Smooth muscle cell (in vitro differentiated cells): ENCODE data around the gene MBD3L1. TPM values are rescaled to one million over a fixed set of nuclear protein-coding genes. Genes with fewer than 3 reads are reported as not detected.

Experiments used
- DNase-seq: peaks from one replicate; lab custom pipeline; 2025; ENCODE audit not compliant: unreplicated experiment; lab: John Stamatoyannopoulos, UW
- H2AFZ ChIP-seq: fragments of 200-600 bp; sonication (generic); 2 replicates; pipeline ENCODE4 v1.6.0; 2016; ENCODE audit warnings: antibody characterized with exemption, low read depth, mild to moderate bottlenecking
- H3F3A ChIP-seq: fragments of 200-600 bp; sonication (generic); 2 replicates; pipeline ENCODE4 v1.6.0; 2017; ENCODE audit warnings: antibody characterized with exemption, low read depth
- H3K27ac ChIP-seq: fragments of 200-600 bp; sonication (generic); 2 replicates; pipeline ENCODE4 v1.5.1; 2016; ENCODE audit warnings: low read depth, mild to moderate bottlenecking
- H3K27me3 ChIP-seq: fragments of 200-600 bp; sonication (generic); 2 replicates; pipeline ENCODE4 v1.6.1; 2016; ENCODE audit warnings: low read depth, mild to moderate bottlenecking
- H3K36me3 ChIP-seq: fragments of 200-600 bp; sonication (generic); 2 replicates; pipeline ENCODE4 v1.5.1; 2016; ENCODE audit warnings: low read depth
- H3K4me1 ChIP-seq: fragments of 200-600 bp; sonication (generic); 2 replicates; pipeline ENCODE4 v1.5.1; 2016; ENCODE audit warnings: low read depth
- H3K4me2 ChIP-seq: fragments of 200-600 bp; sonication (generic); 2 replicates; pipeline ENCODE4 v1.6.0; 2016; ENCODE audit warnings: mild to moderate bottlenecking
- H3K4me3 ChIP-seq: fragments of 200-600 bp; sonication (generic); 2 replicates; pipeline ENCODE4 v1.5.1; 2016; ENCODE audit warnings: mild to moderate bottlenecking
- H3K79me2 ChIP-seq: fragments of 200-600 bp; sonication (generic); 2 replicates; pipeline ENCODE4 v1.6.0; 2016; ENCODE audit warnings: low read depth, mild to moderate bottlenecking
- H3K9ac ChIP-seq: fragments of 200-600 bp; sonication (generic); 2 replicates; pipeline ENCODE4 v1.6.0; 2016; ENCODE audit warnings: low read depth
- H3K9me3 ChIP-seq: fragments of 200-600 bp; sonication (generic); replicated peaks from 2 replicates; pipeline ENCODE4 v1.5.1; 2016; ENCODE audit warnings: low read depth
- H4K20me1 ChIP-seq: fragments of 200-600 bp; sonication (generic); 2 replicates; pipeline ENCODE4 v1.6.0; 2016; ENCODE audit warnings: low read depth
- WGBS: methylation state at CpG from one replicate; pipeline ENCODE4 v1.1.7; 2016; ENCODE audit warnings: low lambda C conversion rate; 5-methylcytosine and 5-hydroxymethylcytosine counted together
- polyA plus RNA-seq: library from polyadenylated mRNA; unstranded; fragments of >200 nt; fragmentation: Nextera tagmentation; extraction: Ambion mirVana; gene quantifications from 2 replicates; pipeline ENCODE4 v1.2.1, GENCODE V29; 2016
- total RNA-seq: library from RNA; depleted of rRNA; stranded (reverse); fragments of >200 nt; gene quantifications from 2 replicates; pipeline ENCODE4 v1.2.3, GENCODE V29; 2014
- TF ChIP-seq, protein P1 (sequence below): fragments of 200-600 bp; sonication (generic); IDR thresholded peaks from 2 replicates; pipeline ENCODE4 v1.5.1; 2017; ENCODE audit warnings: borderline replicate concordance, mild to moderate bottlenecking, antibody characterized with exemption; ENCODE audit not compliant: insufficient read depth, poor library complexity, severe bottlenecking

Gene MBD3L1
- total and polyA plus RNA-seq, 2 experiments from 2014 or later, result not detected

DNA sequence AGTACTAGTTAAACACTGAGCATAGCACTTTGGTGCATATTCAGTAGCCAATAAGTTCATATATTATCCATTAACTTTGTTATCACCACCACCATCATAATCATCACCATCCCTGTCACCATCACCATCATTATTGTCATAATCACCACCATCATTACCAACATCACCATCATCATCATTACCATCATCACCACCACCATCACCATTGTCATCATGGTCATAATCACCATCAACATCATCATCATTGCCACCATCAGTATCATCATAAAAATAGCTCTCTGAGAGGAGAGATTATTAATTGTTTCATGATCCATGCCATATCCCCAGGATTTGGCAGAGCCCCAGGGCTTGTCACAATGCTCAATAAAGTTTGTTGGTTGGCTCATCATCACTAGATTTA is 49.3 kb downstream of the MBD3L1 start:
- Histone ChIP-seq H3K9me3 (peaks cover 2% of the 10 kb centered on the region), H3F3A (no peaks in the 10 kb centered on the region), H2AFZ (no peak overlapping the region), H3K27me3 (no peaks in the 10 kb centered on the region), H3K4me2 (no peak overlapping the region), H3K9ac (no peak overlapping the region), H3K4me1 (no peaks in the 10 kb centered on the region), H3K27ac (no peak overlapping the region), H3K36me3 (no peaks in the 10 kb centered on the region), H3K79me2 (no peaks in the 10 kb centered on the region), H3K4me3 (no peak overlapping the region), H4K20me1 (no peaks in the 10 kb centered on the region)
- TF ChIP-seq, protein P1, sequence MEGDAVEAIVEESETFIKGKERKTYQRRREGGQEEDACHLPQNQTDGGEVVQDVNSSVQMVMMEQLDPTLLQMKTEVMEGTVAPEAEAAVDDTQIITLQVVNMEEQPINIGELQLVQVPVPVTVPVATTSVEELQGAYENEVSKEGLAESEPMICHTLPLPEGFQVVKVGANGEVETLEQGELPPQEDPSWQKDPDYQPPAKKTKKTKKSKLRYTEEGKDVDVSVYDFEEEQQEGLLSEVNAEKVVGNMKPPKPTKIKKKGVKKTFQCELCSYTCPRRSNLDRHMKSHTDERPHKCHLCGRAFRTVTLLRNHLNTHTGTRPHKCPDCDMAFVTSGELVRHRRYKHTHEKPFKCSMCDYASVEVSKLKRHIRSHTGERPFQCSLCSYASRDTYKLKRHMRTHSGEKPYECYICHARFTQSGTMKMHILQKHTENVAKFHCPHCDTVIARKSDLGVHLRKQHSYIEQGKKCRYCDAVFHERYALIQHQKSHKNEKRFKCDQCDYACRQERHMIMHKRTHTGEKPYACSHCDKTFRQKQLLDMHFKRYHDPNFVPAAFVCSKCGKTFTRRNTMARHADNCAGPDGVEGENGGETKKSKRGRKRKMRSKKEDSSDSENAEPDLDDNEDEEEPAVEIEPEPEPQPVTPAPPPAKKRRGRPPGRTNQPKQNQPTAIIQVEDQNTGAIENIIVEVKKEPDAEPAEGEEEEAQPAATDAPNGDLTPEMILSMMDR, result no peak
- no peak for DNase-seq

DNA sequence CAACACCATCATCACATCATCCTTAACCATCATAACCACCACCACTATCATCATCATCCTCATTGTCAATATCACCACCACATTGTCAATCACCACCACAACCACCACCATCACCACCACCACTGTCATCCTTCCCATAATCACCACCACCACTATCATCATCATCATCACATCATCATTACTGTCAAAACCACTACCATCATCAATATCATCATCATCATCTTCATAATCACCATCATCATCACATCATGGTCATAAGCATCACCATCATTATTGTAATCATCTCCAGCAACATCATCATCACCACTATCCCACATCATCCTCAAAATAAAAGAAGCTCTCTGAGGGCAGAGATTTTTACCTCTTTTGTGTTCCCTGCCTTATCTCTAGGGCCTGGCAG is 52.2 kb downstream of the MBD3L1 start:
- Histone ChIP-seq H3F3A (no peaks in the 10 kb centered on the region), H3K9me3 (peaks cover 5% of the 10 kb centered on the region), H3K4me3 (no peak overlapping the region), H3K27ac (no peak overlapping the region), H3K79me2 (no peaks in the 10 kb centered on the region), H3K27me3 (no peaks in the 10 kb centered on the region), H3K4me2 (no peak overlapping the region), H3K9ac (no peak overlapping the region), H3K4me1 (no peaks in the 10 kb centered on the region), H4K20me1 (no peaks in the 10 kb centered on the region), H3K36me3 (no peaks in the 10 kb centered on the region), H2AFZ (no peak overlapping the region)
- DNase-seq, result no peak
- TF ChIP-seq, protein P1, result no peak

DNA sequence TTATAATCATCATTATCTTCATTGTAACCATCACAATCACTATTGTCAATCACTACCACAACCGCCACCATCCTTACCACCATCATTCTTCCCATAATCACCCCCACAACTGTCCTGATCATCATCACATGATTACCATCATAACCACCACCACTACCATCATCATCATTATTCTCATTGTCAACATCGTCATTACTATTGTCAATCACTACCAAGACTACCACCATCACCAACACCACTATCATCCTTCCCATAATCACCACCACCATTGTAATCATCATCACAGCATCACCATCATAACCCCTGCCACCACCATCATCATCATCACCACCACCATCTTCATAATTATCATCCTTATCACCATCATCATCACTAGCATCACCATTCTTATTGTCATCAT is 55.2 kb downstream of the MBD3L1 start:
- H3K9ac ChIP-seq, result no peak overlapping the region
- H3K27me3 ChIP-seq, result no peaks in the 10 kb centered on the region
- 62% methylated on average over 2 of the region's 2 CpGs for WGBS
- no peak overlapping the region for H3K27ac ChIP-seq
- no peaks in the 10 kb centered on the region for H3K79me2 ChIP-seq
- H2AFZ ChIP-seq, result no peak overlapping the region
- no peak overlapping the region for H3K4me2 ChIP-seq
- no peak for DNase-seq
- no peaks in the 10 kb centered on the region for H3F3A ChIP-seq
- no peaks in the 10 kb centered on the region for H3K4me1 ChIP-seq
- TF ChIP-seq, protein P1, result no peak
- no peaks in the 10 kb centered on the region for H3K36me3 ChIP-seq
- no peak overlapping the region for H3K4me3 ChIP-seq
- no peaks in the 10 kb centered on the region for H4K20me1 ChIP-seq
- peaks cover 5% of the 10 kb centered on the region for H3K9me3 ChIP-seq

DNA sequence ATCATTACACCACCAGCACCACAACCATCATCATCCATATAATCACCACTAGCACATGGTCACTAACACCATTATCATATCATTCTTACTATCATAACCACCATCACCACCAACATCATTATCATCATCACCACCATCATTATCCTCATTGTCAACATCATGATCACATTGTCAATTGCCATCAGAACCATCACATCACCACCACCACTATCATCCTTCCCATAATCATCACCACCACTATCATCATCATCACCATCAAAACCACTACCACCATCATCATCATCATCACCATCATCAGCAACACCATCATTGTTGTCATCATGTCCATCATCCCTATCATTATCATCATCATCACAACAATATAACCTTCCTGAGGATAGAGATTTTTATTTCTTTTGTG is 58.1 kb downstream of the MBD3L1 start:
- Histone ChIP-seq H3K4me3 (no peak overlapping the region), H4K20me1 (no peaks in the 10 kb centered on the region), H2AFZ (no peak overlapping the region), H3F3A (no peaks in the 10 kb centered on the region), H3K4me1 (no peaks in the 10 kb centered on the region), H3K27ac (no peak overlapping the region), H3K4me2 (no peak overlapping the region), H3K36me3 (no peaks in the 10 kb centered on the region), H3K79me2 (no peaks in the 10 kb centered on the region), H3K27me3 (no peaks in the 10 kb centered on the region), H3K9me3 (peaks cover 5% of the 10 kb centered on the region), H3K9ac (no peak overlapping the region)
- no peak for DNase-seq
- TF ChIP-seq, protein P1, result no peak

Other genes with a start within 250 kb of the MBD3L1 start
- gene ADAMTS10, start 221.7 kb upstream of the MBD3L1 start, total RNA-seq, result 13.1 and 18.3 TPM in 2 replicates
- gene ADAMTS10, start 221.7 kb upstream of the MBD3L1 start, polyA plus RNA-seq, result 14.1 and 21.9 TPM in 2 replicates
- not detected in 2 replicates for gene NFILZ, start 201.7 kb upstream of the MBD3L1 start, total RNA-seq
- not detected in 2 replicates for gene NFILZ, start 201.7 kb upstream of the MBD3L1 start, polyA plus RNA-seq
- not detected in 2 replicates for gene ACTL9, start 133.6 kb upstream of the MBD3L1 start, total RNA-seq
- gene ACTL9, start 133.6 kb upstream of the MBD3L1 start, polyA plus RNA-seq, result not detected in 2 replicates
- not detected in 2 replicates for gene OR2Z1, start 110.7 kb upstream of the MBD3L1 start, total RNA-seq
- not detected in 2 replicates for gene OR2Z1, start 110.7 kb upstream of the MBD3L1 start, polyA plus RNA-seq
- 19.6 and 35.1 TPM in 2 replicates for gene ZNF558, start 73 bp upstream of the MBD3L1 start, total RNA-seq
- 14.1 and 15.5 TPM in 2 replicates for gene ZNF558, start 73 bp upstream of the MBD3L1 start, polyA plus RNA-seq
- gene MUC16, start 178.0 kb downstream of the MBD3L1 start, total RNA-seq, result 0.04 TPM in 2 replicates
- gene MUC16, start 178.0 kb downstream of the MBD3L1 start, polyA plus RNA-seq, result under 0.01 TPM in 1 of 2 replicates, not detected in the other